GM12878 (cell line): ENCODE measurements around the gene DCAF4.

Source experiments
- CTCF ChIP-seq, 3 experiments: IDR thresholded peaks in 2 of 3; conservative IDR thresholded peaks in 1 of 3; 2 replicates each; pipeline ENCODE4 v1.5.1; 2011; ENCODE audit warnings: low read depth in 3 of 3, low read length in 3 of 3, mild to moderate bottlenecking in 3 of 3, control low read depth in 2 of 3, moderate library complexity in 2 of 3, inconsistent platforms in 1 of 3, mixed read lengths in 1 of 3; ENCODE audit not compliant: control insufficient read depth in 2 of 3, insufficient read depth in 1 of 3; ENCODE audit errors: extremely low read depth in 1 of 3
- ESRRA ChIP-seq: IDR thresholded peaks from 2 replicates; pipeline ENCODE4 v1.6.1; 2012; ENCODE audit warnings: mild to moderate bottlenecking, low read length, improper control_type of control experiment
- IKZF2 ChIP-seq, 2 experiments: fragments of 450-650 bp; IDR thresholded peaks; 2 replicates each; pipeline ENCODE4 v1.6.1; 2017; ENCODE audit warnings: mild to moderate bottlenecking in 2 of 2, moderate library complexity in 2 of 2
- KDM1A ChIP-seq: fragments of 200-600 bp; sonication (generic); IDR thresholded peaks from 2 replicates; pipeline ENCODE4 v1.6.1; 2016; ENCODE audit warnings: borderline replicate concordance
- MXI1 ChIP-seq: fragments of 150-350 bp; IDR thresholded peaks from 2 replicates; pipeline ENCODE4 v1.6.1; 2011; ENCODE audit warnings: low read depth, mild to moderate bottlenecking, inconsistent platforms, low read length, improper control_type of control experiment
- NFYB ChIP-seq: IDR thresholded peaks from 2 replicates; pipeline ENCODE4 v1.6.1; 2011; ENCODE audit warnings: low read depth, mild to moderate bottlenecking, low read length, improper control_type of control experiment, moderate library complexity; ENCODE audit not compliant: insufficient read depth
- RELA ChIP-seq: fragments of 450-650 bp; IDR thresholded peaks from 2 replicates; pipeline ENCODE4 v1.8.0; 2014; ENCODE audit warnings: borderline replicate concordance; ENCODE audit not compliant: partially characterized antibody
- TF ChIP-seq, protein P1 (sequence below): IDR thresholded peaks from 2 replicates; pipeline ENCODE4 v1.6.1; 2011; ENCODE audit warnings: borderline replicate concordance, low read depth, mild to moderate bottlenecking, moderate library complexity, low read length; ENCODE audit not compliant: insufficient read depth, poor library complexity, severe bottlenecking
- TF ChIP-seq, protein P2 (sequence below): IDR thresholded peaks from 2 replicates; pipeline ENCODE4 v1.6.1; 2012; ENCODE audit warnings: mild to moderate bottlenecking, low read depth, low read length

GRCh38 chr14:72906879-72907278 is 19.4 kb upstream of the DCAF4 start:
- TF ChIP-seq, protein P1, sequence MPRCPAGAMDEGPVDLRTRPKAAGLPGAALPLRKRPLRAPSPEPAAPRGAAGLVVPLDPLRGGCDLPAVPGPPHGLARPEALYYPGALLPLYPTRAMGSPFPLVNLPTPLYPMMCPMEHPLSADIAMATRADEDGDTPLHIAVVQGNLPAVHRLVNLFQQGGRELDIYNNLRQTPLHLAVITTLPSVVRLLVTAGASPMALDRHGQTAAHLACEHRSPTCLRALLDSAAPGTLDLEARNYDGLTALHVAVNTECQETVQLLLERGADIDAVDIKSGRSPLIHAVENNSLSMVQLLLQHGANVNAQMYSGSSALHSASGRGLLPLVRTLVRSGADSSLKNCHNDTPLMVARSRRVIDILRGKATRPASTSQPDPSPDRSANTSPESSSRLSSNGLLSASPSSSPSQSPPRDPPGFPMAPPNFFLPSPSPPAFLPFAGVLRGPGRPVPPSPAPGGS, result no peak
- TF ChIP-seq ESRRA (no peak), CTCF (IDR thresholded peaks at IDR 0.05 in 2 of 3, conservative IDR thresholded peaks at IDR 0.05 in 1 of 3; ENCODE audit: control insufficient read depth in 2 of 3, extremely low read depth in 1 of 3, insufficient read depth in 1 of 3, low read depth in 3 of 3, low read length in 3 of 3) (no peak), NFYB (no peak), KDM1A (no peak), MXI1 (no peak), IKZF2 (IDR thresholded peaks at IDR 0.05) (no peak), RELA (no peak)
- TF ChIP-seq, protein P2, sequence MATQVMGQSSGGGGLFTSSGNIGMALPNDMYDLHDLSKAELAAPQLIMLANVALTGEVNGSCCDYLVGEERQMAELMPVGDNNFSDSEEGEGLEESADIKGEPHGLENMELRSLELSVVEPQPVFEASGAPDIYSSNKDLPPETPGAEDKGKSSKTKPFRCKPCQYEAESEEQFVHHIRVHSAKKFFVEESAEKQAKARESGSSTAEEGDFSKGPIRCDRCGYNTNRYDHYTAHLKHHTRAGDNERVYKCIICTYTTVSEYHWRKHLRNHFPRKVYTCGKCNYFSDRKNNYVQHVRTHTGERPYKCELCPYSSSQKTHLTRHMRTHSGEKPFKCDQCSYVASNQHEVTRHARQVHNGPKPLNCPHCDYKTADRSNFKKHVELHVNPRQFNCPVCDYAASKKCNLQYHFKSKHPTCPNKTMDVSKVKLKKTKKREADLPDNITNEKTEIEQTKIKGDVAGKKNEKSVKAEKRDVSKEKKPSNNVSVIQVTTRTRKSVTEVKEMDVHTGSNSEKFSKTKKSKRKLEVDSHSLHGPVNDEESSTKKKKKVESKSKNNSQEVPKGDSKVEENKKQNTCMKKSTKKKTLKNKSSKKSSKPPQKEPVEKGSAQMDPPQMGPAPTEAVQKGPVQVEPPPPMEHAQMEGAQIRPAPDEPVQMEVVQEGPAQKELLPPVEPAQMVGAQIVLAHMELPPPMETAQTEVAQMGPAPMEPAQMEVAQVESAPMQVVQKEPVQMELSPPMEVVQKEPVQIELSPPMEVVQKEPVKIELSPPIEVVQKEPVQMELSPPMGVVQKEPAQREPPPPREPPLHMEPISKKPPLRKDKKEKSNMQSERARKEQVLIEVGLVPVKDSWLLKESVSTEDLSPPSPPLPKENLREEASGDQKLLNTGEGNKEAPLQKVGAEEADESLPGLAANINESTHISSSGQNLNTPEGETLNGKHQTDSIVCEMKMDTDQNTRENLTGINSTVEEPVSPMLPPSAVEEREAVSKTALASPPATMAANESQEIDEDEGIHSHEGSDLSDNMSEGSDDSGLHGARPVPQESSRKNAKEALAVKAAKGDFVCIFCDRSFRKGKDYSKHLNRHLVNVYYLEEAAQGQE, result no peak
